ENCODE results near the gene HTR3B. TPM values are rescaled to one million over a fixed set of nuclear protein-coding genes. Genes with fewer than 3 reads are reported as not detected.

Gene HTR3B
- total and polyA plus RNA-seq, 10 of the 15 experiments (the other 5 are each of a cell fraction or from before 2014, with no cell fraction given), result not detected

GRCh38 chr11:113906516-113906915, 1.9 kb downstream of the HTR3B start:
- BruUV-seq (replicated peaks), result no TSS peak
- Histone ChIP-seq H4K20me1 (ENCODE audit: control insufficient read depth, insufficient read depth) (no peaks in the 10 kb centered on the region), H3K4me2 (ENCODE audit: control insufficient read depth, insufficient read depth) (no peak overlapping the region), H3K4me3 (no peak overlapping the region), H3K4me1 (ENCODE audit: control insufficient read depth, insufficient read depth, low read length) (no peaks in the 10 kb centered on the region), H3K27ac (ENCODE audit: control insufficient read depth, insufficient read depth) (no peak overlapping the region), H3K79me2 (ENCODE audit: control insufficient read depth, insufficient read depth, low read length) (no peaks in the 10 kb centered on the region), H3K36me3 (ENCODE audit: control insufficient read depth in 2 of 2, insufficient read depth in 2 of 2, low read length in 1 of 2) (no peaks in the 10 kb centered on the region), H3K9me3 (replicated peaks; ENCODE audit: control insufficient read depth, insufficient read depth, low read length) (no peaks in the 10 kb centered on the region), H3K9ac (ENCODE audit: control insufficient read depth, insufficient read depth, low read length) (no peak overlapping the region), H2AFZ (ENCODE audit: control insufficient read depth, low read depth, low read length) (no peak overlapping the region), H3K27me3 (replicated peaks in 1 of 2; ENCODE audit: control insufficient read depth in 2 of 2, insufficient read depth in 2 of 2, low read length in 1 of 2) (peaks cover 0 to 8% of the 10 kb centered on the region in 2 experiments; a peak in 2 of 4 replicates)
- in situ Hi-C loops (cut with MboI), result no loop called here
- SMC1A ChIA-PET (ENCODE audit: uncharacterized antibody, unreplicated experiment), result interaction anchor here (1.4 kb wide), 1 partner anchor 24 kb away, joined by 3 read pairs; no protein-coding TSS in a partner anchor
- TF ChIP-seq BCLAF1 (IDR thresholded peaks at IDR 0.05), result no peak
- no peak for TF ChIP-seq PBX3 (IDR thresholded peaks at IDR 0.05; ENCODE audit: insufficient replicate concordance, low read depth, low read length)
- TF ChIP-seq ZZZ3 (IDR thresholded peaks at IDR 0.05; ENCODE audit: control insufficient read depth, insufficient read length, low read depth), result no peak
- TF ChIP-seq RUNX3 (IDR thresholded peaks at IDR 0.05; ENCODE audit: low read length), result no peak
- TF ChIP-seq PAX8 (IDR thresholded peaks at IDR 0.05), result no peak
- no peak for TF ChIP-seq BCL3 (IDR thresholded peaks at IDR 0.05; ENCODE audit: borderline replicate concordance, insufficient read depth, low read depth, low read length, poor library complexity, severe bottlenecking)
- no peak for TF ChIP-seq MEF2A (IDR thresholded peaks at IDR 0.05; ENCODE audit: insufficient read depth, low read depth, low read length)
- no peak for TF ChIP-seq SMAD5 (IDR thresholded peaks at IDR 0.05; ENCODE audit: low read depth)
- no peak for TF ChIP-seq ESRRA (IDR thresholded peaks at IDR 0.05; ENCODE audit: low read length)
- TF ChIP-seq RAD21 (IDR thresholded peaks at IDR 0.05; ENCODE audit: insufficient read depth, low read depth, low read length), result no peak
- TF ChIP-seq SUZ12 (IDR thresholded peaks at IDR 0.05; ENCODE audit: unreplicated experiment), result no peak
- no peak for TF ChIP-seq CREB1 (IDR thresholded peaks at IDR 0.05; ENCODE audit: low read depth)
- no peak for TF ChIP-seq SMC3 (IDR thresholded peaks at IDR 0.05; ENCODE audit: borderline replicate concordance, low read length)
- TF ChIP-seq YY1 (IDR thresholded peaks at IDR 0.05; ENCODE audit: low read depth, low read length), result no peak
- no peak for TF ChIP-seq ZNF622 (IDR thresholded peaks at IDR 0.05)
- no peak for TF ChIP-seq JUNB (IDR thresholded peaks at IDR 0.05)
- intact Hi-C loops (cut with micrococcal nuclease; ENCODE audit: unreplicated experiment), result no loop called here
- POLR2A ChIA-PET, result no interaction called here
- RAD21 ChIA-PET (ENCODE audit: unreplicated experiment), result no interaction called here
- ATAC-seq (no peak), DNase-seq (ENCODE audit: low read depth, low spot score) (no peak), FAIRE-seq (peak; percentile 13)
- CTCF ChIA-PET, result interaction anchor here (1.2 to 4.5 kb wide), 3 partner anchors 11 to 355 kb away, joined by 3 to 25 read pairs (median 6); no protein-coding TSS in a partner anchor
- 53% methylated on average over 2 of the region's 2 CpGs for WGBS (ENCODE audit: insufficient coverage, insufficient replicate concordance, low lambda C conversion rate, missing lambda C conversion rate)

All from GM12878 (cell line).